Measurements from ENCODE around the gene ATP6V0D1.
"Not testable (repeated sequence)": the region's sequence is repeated elsewhere in the genome, so short reads cannot be mapped to it uniquely, and the experiment has no call there.

ATP6V0D1 gene

GRCh38 chr16:67504031-67505021, 23.4 kb upstream of the ATP6V0D1 start:
- ATAC-seq, result peak; percentile 89
- DNase-seq, result peak; percentile 51

- DNase-seq (no peak), ATAC-seq (no peak)
Measured at GRCh38 chr16:67499106-67499505, 18.1 kb upstream of the ATP6V0D1 start.

- ATAC-seq (no peak), DNase-seq (no peak)
Measured at GRCh38 chr16:67490335-67491096, 9.6 kb upstream of the ATP6V0D1 start.

GRCh38 chr16:67489401-67490083, 8.6 kb upstream of the ATP6V0D1 start:
- DNase-seq (no peak), ATAC-seq (no peak)

GRCh38 chr16:67487561-67487960, 6.6 kb upstream of the ATP6V0D1 start:
- not testable (repeated sequence) for DNase-seq, ATAC-seq

- no peak for ATAC-seq
- DNase-seq, result no peak
Measured at GRCh38 chr16:67486805-67487204, 5.8 kb upstream of the ATP6V0D1 start.

- no peak for DNase-seq
- no peak for ATAC-seq
Measured at GRCh38 chr16:67483731-67484525, 3.0 kb upstream of the ATP6V0D1 start.

- DNase-seq, result no peak
- ATAC-seq, result no peak
Measured at GRCh38 chr16:67483150-67483549, 2.2 kb upstream of the ATP6V0D1 start, which contains the start of gene AGRP. AGRP (minus strand) TSS chr16:67483547; CDS start chr16:67483398, 149 bp downstream.

GRCh38 chr16:67482233-67482924, 1.4 kb upstream of the ATP6V0D1 start:
- peak; percentile 20 for DNase-seq
- no peak for ATAC-seq

- ATAC-seq, result peak; percentile 25
Measured at GRCh38 chr16:67481561-67482232, 740 bp upstream of the ATP6V0D1 start.

GRCh38 chr16:67477960-67478554, 2.9 kb downstream of the ATP6V0D1 start:
- no peak for DNase-seq
- no peak for ATAC-seq

More at GRCh38 chr16:67481561-67482232, 740 bp upstream of the ATP6V0D1 start:
- DNase-seq, result peak; percentile 74

GRCh38 chr16:67474551-67475455, 6.2 kb downstream of the ATP6V0D1 start:
- DNase-seq, result no peak
- ATAC-seq, result no peak

GRCh38 chr16:67471758-67472384, 9.1 kb downstream of the ATP6V0D1 start:
- ATAC-seq (no peak), DNase-seq (no peak)

GRCh38 chr16:67470359-67470758, 10.6 kb downstream of the ATP6V0D1 start:
- no peak for ATAC-seq
- DNase-seq, result no peak

GRCh38 chr16:67468731-67469130, 12.2 kb downstream of the ATP6V0D1 start:
- ATAC-seq, result no peak
- DNase-seq, result no peak

GRCh38 chr16:67466581-67466980, 14.4 kb downstream of the ATP6V0D1 start:
- ATAC-seq (no peak), DNase-seq (no peak)

GRCh38 chr16:67464565-67464964, 16.4 kb downstream of the ATP6V0D1 start:
- DNase-seq (no peak), ATAC-seq (no peak)

- ATAC-seq (no peak), DNase-seq (no peak)
Measured at GRCh38 chr16:67463691-67464090, 17.3 kb downstream of the ATP6V0D1 start.
